Lower leg skin (tissue), 3 donors: ENCODE data around the gene ANKMY2.

Source experiments
- POLR2A ChIP-seq, 2 donors: fragments of 450-650 bp; IDR thresholded peaks; one replicate each; pipeline ENCODE4 v1.6.1; 2016 to 2017; ENCODE audit warnings: antibody characterized with exemption in 2 of 2, mild to moderate bottlenecking in 1 of 2, moderate library complexity in 1 of 2
- TF ChIP-seq, protein P1 (sequence below), 3 donors: fragments of 450-650 bp; IDR thresholded peaks; one replicate each; pipeline ENCODE4 v1.5.1; 2016; ENCODE audit warnings: antibody characterized with exemption in 3 of 3, mild to moderate bottlenecking in 3 of 3, moderate library complexity in 2 of 3

DNA sequence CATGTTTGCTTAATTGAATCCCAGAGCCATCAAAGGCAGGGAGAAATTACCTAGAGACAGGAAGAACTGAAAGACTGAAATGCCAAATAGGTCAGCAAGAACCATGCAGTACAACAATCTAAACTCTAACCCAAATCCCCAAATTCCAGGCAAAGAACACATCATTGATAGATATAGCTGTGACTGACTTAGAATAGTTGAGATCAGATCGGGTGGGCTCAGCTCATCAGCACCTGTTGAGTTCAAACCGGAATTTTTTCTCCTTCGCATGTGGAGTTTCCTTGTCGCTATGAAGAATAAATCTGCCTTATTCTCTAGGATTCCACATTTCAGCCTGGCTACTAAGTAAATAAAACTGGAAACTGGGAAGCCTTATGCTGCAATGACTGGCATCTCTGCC is 1.4 kb downstream of the ANKMY2 start:
- TF ChIP-seq POLR2A (IDR thresholded peaks at IDR 0.05): no peak
- TF ChIP-seq, protein P1, sequence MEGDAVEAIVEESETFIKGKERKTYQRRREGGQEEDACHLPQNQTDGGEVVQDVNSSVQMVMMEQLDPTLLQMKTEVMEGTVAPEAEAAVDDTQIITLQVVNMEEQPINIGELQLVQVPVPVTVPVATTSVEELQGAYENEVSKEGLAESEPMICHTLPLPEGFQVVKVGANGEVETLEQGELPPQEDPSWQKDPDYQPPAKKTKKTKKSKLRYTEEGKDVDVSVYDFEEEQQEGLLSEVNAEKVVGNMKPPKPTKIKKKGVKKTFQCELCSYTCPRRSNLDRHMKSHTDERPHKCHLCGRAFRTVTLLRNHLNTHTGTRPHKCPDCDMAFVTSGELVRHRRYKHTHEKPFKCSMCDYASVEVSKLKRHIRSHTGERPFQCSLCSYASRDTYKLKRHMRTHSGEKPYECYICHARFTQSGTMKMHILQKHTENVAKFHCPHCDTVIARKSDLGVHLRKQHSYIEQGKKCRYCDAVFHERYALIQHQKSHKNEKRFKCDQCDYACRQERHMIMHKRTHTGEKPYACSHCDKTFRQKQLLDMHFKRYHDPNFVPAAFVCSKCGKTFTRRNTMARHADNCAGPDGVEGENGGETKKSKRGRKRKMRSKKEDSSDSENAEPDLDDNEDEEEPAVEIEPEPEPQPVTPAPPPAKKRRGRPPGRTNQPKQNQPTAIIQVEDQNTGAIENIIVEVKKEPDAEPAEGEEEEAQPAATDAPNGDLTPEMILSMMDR (IDR thresholded peaks at IDR 0.05): no peak
